Testis (tissue), 3 donors: ENCODE data around the gene ZMIZ1. TPM values are rescaled to one million over a fixed set of nuclear protein-coding genes. Genes with fewer than 3 reads are reported as not detected.

Source experiments
- DNase-seq: peaks from one replicate; pipeline ENCODE4 v3.0.0-alpha.2; 2019
- H3K27ac ChIP-seq, 2 donors: fragments of 200-600 bp; sonication (generic); one replicate each; pipeline ENCODE4 v1.5.1; 2019
- H3K27me3 ChIP-seq: fragments of 200-600 bp; sonication (generic); one replicate; pipeline ENCODE4 v1.5.1; 2019
- H3K36me3 ChIP-seq: fragments of 200-600 bp; sonication (generic); one replicate; pipeline ENCODE4 v1.5.1; 2017; ENCODE audit warnings: low read depth; ENCODE audit errors: missing control alignments
- H3K4me1 ChIP-seq: fragments of 200-600 bp; sonication (generic); one replicate; pipeline ENCODE4 v1.5.1; 2019
- H3K4me3 ChIP-seq, 2 donors: fragments of 200-600 bp; sonication (generic); one replicate each; pipeline ENCODE4 v1.5.1; 2017 to 2019
- H3K9me3 ChIP-seq: fragments of 200-600 bp; sonication (generic); one replicate; pipeline ENCODE4 v1.5.1; 2017
- CTCF ChIP-seq, 3 experiments: fragments of 450-650 bp in 2 of 3; fragments of 200-600 bp in 1 of 3; sonication (generic) in 1 of 3; IDR thresholded peaks; one replicate each; pipeline ENCODE4 v1.5.1; 2016 to 2019; ENCODE audit warnings: antibody characterized with exemption in 3 of 3, mild to moderate bottlenecking in 2 of 3, moderate library complexity in 1 of 3
- POLR2A ChIP-seq: fragments of 450-650 bp; IDR thresholded peaks from one replicate; pipeline ENCODE4 v1.6.1; 2017; ENCODE audit warnings: antibody characterized with exemption, mild to moderate bottlenecking, moderate library complexity
- WGBS, 2 donors: methylation state at CpG; one replicate each; pipeline ENCODE4 v1.1.5; 2018; 5-methylcytosine and 5-hydroxymethylcytosine counted together
- intact Hi-C: fragments of 100-400 bp; cut with DNase I; formaldehyde crosslinking; loops from one replicate; pipeline ENCODE4 v1.15.1; 2023; ENCODE audit warnings: low total_unique reads
- polyA plus RNA-seq: library from polyadenylated mRNA; stranded (reverse); fragments of 350-450 nt; fragmentation: Illumina TruSeq; extraction: RNeasy Lipid Tissue Mini Kit (QIAGEN cat#74804); gene quantifications from one replicate; pipeline ENCODE4 v1.2.3, GENCODE V29; 2014; ENCODE audit warnings: low read depth, low replicate concordance; ENCODE audit not compliant: insufficient read depth
- total RNA-seq, 2 donors: library from RNA; depleted of rRNA; stranded (reverse); fragments of >200 nt; gene quantifications; one replicate each; pipeline ENCODE4 v1.2.3, GENCODE V29; 2016

Gene ZMIZ1
- total and polyA plus RNA-seq, 3 donors from 2014 or later, result 15.2 to 22.0 (median 18.8) TPM

DNA sequence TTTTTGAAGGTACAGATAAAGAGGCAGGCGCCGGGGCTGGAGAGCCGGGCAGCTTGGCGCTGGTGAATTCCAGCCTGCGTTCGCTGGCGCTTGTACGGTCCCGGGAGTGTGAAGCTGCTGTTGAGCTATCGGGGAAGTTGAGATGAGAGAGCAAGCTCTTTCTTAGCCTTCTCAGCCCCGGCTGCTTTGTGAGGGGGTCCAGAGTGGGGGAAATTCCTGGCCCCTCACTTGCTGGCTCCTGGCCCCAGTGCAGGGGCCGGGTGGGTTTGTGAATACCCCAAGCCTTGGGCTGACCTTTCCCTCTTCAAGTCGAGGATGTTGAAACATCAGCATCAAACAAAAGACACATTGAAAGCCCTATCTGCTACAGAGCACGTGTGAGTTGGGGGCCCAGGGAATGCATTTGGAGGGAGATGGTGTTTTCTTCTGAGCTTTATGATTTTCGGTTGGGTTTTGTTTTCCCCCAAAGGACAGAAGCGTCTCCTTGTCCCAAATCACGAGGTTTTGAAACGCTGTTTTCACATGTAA, 2.7 kb downstream of the ZMIZ1 start:
- H3K27me3 ChIP-seq, result no peaks in the 10 kb centered on the region
- H3K4me1 ChIP-seq, result peaks cover 42% of the 10 kb centered on the region
- H3K4me3 ChIP-seq, result peak overlapping the region; percentile 83 to 84
- intact Hi-C loops, result loop anchor here (10.0 kb wide), 1 partner anchor 123 kb away; no protein-coding TSS in a partner anchor
- peak overlapping the region; percentile 88 for H3K27ac ChIP-seq
- H3K36me3 ChIP-seq, result no peaks in the 10 kb centered on the region
- TF ChIP-seq POLR2A (no peak), CTCF (IDR thresholded peaks at IDR 0.05) (no peak)
- 4 to 8% methylated on average over 18 of the region's 18 CpGs for WGBS, 2 donors
- H3K9me3 ChIP-seq, result no peaks in the 10 kb centered on the region
- no peak for DNase-seq

DNA sequence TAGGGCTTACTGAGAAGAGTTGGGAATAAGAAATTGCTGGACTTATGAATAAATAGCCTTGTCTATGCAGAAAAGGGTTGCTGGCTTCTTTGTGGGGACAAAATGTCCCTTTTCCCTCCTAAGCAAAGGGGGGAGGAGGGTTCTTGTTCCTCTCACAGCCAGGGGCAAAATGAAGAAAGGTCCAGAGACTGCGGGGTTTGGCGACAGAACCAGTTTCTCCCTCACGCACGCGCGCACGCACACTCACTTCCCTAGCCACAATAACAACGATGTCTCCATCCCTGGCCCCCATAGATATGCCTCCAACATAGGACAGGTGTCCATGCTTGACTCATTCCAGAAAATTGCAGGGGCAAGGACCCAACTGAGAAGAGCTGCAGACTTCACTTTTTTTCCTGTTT, 3.3 kb downstream of the ZMIZ1 start:
- no peaks in the 10 kb centered on the region for H3K27me3 ChIP-seq
- peak; percentile 30 for DNase-seq
- H3K4me1 ChIP-seq, result peaks cover 37% of the 10 kb centered on the region
- no peaks in the 10 kb centered on the region for H3K9me3 ChIP-seq
- WGBS, 2 donors, result 30 to 59% methylated on average over 8 of the region's 8 CpGs
- H3K4me3 ChIP-seq, result no peak overlapping the region
- TF ChIP-seq POLR2A (no peak), CTCF (IDR thresholded peaks at IDR 0.05) (no peak)
- no peaks in the 10 kb centered on the region for H3K36me3 ChIP-seq
- H3K27ac ChIP-seq, result peak overlapping the region in 1 of 2 donors; percentile 88
- intact Hi-C loops, result loop anchor here (10.0 kb wide), 1 partner anchor 123 kb away; no protein-coding TSS in a partner anchor

DNA sequence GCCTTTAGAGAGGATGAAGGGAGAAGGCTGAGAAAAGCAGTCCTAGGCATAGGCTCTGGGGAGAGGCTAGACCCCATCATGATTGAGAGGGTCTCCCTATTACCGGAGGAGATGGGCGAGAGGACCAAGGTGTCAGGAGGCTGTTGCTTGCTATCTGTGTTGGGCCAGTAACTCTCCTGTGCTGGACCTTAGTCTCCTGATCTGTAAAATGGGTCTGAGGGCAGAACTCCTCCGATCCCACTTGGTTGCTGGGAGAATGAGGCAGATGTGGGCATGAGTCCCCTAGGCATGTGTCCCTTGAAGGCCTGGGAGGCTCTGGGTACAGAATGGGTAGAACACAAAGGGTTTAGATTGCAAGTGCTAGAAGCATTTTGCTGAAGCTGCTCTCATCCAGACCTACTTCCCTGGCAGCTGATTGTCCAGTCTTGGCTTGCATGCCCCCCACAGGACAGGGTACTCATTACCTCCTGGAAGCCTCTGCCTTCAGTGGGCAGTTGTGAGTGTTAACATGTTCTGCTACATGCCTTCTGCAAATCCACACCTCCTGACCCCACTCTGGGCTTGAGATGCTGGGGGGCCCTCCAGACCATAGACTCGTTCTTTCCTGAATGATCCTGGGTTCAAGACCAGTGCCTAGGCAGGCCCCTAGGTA, 4.4 kb downstream of the ZMIZ1 start:
- H3K36me3 ChIP-seq, result no peaks in the 10 kb centered on the region
- H3K4me1 ChIP-seq, result peaks cover 34% of the 10 kb centered on the region
- intact Hi-C loops, result loop anchor here (10.0 kb wide), 1 partner anchor 122 kb away; no protein-coding TSS in a partner anchor
- DNase-seq, result no peak
- TF ChIP-seq POLR2A, result no peak
- TF ChIP-seq CTCF (IDR thresholded peaks at IDR 0.05), result no peak
- WGBS, 2 donors, result 89 to 94% methylated on average over 4 of the region's 4 CpGs
- no peaks in the 10 kb centered on the region for H3K9me3 ChIP-seq
- no peak overlapping the region for H3K4me3 ChIP-seq
- H3K27ac ChIP-seq, result no peak overlapping the region
- H3K27me3 ChIP-seq, result no peaks in the 10 kb centered on the region

DNA sequence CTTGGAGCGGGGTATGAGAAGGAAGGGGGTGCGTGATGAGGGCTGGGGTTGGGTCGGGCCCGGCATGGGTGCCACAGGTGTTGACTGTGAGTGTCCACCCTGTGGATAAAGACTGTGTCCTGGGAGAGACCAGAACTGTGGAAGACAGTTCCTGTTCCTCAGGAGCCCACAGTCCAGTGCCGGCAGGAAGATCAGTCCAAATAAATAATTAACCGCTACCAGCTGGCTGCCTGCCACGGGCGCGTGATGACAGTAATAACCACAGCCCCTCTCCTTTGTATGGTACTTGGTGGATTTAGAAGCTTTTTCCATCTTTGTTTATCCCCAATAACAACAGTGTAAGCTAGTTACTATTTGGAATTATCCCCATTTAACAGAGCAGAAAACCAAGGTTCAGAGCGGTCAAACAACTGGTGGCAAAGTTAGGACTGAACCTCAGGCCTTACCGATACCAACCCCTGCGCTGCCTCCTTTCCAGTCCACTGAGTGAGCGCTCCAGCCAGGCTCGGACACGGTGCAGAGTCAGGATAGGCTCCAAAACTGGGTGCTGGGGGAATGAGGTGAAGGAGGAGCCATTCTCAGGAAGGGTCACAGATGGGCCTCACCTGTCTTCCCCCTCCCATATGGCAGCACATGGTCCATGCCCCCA, 5.1 kb downstream of the ZMIZ1 start:
- peaks cover 32% of the 10 kb centered on the region for H3K4me1 ChIP-seq
- intact Hi-C loops, result loop anchor here (10.0 kb wide), 1 partner anchor 121 kb away; no protein-coding TSS in a partner anchor
- H3K36me3 ChIP-seq, result no peaks in the 10 kb centered on the region
- H3K27me3 ChIP-seq, result no peaks in the 10 kb centered on the region
- no peak overlapping the region for H3K4me3 ChIP-seq
- no peaks in the 10 kb centered on the region for H3K9me3 ChIP-seq
- TF ChIP-seq POLR2A (no peak), CTCF (IDR thresholded peaks at IDR 0.05) (no peak)
- H3K27ac ChIP-seq, result no peak overlapping the region
- WGBS, 2 donors, result 67 to 72% methylated on average over 15 of the region's 15 CpGs
- DNase-seq, result peak; percentile 26
